HL-60 (cell line): ENCODE results near the gene ZNRF1.

Experiments
- GABPA ChIP-seq: IDR thresholded peaks from 2 replicates; pipeline ENCODE4 v1.6.1; 2012; ENCODE audit warnings: low read depth
- POLR2AphosphoS5 ChIP-seq: IDR thresholded peaks from 2 replicates; pipeline ENCODE4 v1.6.1; 2012; ENCODE audit warnings: low read depth
- SPI1 ChIP-seq: IDR thresholded peaks from 2 replicates; pipeline ENCODE4 v1.6.1; 2012; ENCODE audit warnings: low read depth, mild to moderate bottlenecking, borderline replicate concordance
- TF ChIP-seq, protein P1 (sequence below): IDR thresholded peaks from one replicate; pipeline ENCODE4 v1.5.1; 2011; ENCODE audit warnings: low read length, control low read depth, inconsistent platforms; ENCODE audit not compliant: insufficient read depth
- TF ChIP-seq, protein P2 (sequence below): IDR thresholded peaks from 2 replicates; pipeline ENCODE4 v1.6.1; 2012; ENCODE audit warnings: low read depth; ENCODE audit not compliant: insufficient replicate concordance

DNA sequence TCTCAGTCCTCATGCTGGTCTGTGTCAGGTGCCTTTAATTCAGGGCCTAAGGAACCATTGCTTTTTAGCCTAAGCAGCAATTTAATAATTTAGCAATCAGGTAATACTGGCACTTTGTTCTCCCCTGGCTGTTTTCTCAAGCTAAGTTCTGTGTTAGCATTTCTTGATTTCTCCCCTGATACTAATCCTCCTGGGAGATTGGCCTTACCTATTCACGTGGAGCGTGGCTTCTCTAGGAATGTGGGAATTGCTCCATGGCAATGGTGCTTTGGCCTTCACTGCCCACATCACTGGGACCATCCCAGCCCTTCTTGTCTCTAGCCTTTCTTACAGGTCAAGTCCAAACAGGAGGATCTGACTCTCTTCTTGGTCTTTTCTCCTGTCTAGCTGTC, 55.7 kb downstream of the ZNRF1 start:
- TF ChIP-seq, protein P1, sequence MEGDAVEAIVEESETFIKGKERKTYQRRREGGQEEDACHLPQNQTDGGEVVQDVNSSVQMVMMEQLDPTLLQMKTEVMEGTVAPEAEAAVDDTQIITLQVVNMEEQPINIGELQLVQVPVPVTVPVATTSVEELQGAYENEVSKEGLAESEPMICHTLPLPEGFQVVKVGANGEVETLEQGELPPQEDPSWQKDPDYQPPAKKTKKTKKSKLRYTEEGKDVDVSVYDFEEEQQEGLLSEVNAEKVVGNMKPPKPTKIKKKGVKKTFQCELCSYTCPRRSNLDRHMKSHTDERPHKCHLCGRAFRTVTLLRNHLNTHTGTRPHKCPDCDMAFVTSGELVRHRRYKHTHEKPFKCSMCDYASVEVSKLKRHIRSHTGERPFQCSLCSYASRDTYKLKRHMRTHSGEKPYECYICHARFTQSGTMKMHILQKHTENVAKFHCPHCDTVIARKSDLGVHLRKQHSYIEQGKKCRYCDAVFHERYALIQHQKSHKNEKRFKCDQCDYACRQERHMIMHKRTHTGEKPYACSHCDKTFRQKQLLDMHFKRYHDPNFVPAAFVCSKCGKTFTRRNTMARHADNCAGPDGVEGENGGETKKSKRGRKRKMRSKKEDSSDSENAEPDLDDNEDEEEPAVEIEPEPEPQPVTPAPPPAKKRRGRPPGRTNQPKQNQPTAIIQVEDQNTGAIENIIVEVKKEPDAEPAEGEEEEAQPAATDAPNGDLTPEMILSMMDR, result no peak
- TF ChIP-seq, protein P2, sequence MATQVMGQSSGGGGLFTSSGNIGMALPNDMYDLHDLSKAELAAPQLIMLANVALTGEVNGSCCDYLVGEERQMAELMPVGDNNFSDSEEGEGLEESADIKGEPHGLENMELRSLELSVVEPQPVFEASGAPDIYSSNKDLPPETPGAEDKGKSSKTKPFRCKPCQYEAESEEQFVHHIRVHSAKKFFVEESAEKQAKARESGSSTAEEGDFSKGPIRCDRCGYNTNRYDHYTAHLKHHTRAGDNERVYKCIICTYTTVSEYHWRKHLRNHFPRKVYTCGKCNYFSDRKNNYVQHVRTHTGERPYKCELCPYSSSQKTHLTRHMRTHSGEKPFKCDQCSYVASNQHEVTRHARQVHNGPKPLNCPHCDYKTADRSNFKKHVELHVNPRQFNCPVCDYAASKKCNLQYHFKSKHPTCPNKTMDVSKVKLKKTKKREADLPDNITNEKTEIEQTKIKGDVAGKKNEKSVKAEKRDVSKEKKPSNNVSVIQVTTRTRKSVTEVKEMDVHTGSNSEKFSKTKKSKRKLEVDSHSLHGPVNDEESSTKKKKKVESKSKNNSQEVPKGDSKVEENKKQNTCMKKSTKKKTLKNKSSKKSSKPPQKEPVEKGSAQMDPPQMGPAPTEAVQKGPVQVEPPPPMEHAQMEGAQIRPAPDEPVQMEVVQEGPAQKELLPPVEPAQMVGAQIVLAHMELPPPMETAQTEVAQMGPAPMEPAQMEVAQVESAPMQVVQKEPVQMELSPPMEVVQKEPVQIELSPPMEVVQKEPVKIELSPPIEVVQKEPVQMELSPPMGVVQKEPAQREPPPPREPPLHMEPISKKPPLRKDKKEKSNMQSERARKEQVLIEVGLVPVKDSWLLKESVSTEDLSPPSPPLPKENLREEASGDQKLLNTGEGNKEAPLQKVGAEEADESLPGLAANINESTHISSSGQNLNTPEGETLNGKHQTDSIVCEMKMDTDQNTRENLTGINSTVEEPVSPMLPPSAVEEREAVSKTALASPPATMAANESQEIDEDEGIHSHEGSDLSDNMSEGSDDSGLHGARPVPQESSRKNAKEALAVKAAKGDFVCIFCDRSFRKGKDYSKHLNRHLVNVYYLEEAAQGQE, result no peak
- no peak for TF ChIP-seq SPI1
- no peak for TF ChIP-seq POLR2AphosphoS5
- no peak for TF ChIP-seq GABPA
